AG04449 (cell line): ENCODE data around the gene SMIM12.
A peak's percentile ranks its signal among the peaks of the same experiment; 100 is the strongest.

Source experiments
- CTCF ChIA-PET: fragments of 350-600 bp; formaldehyde crosslinking; extraction: SDS; loops from one replicate; lab custom pipeline; 2021; ENCODE audit warnings: antibody characterized with exemption; lab: Yijun Ruan, JAX
- POLR2A ChIA-PET: fragments of 400-600, 350-600 bp; formaldehyde crosslinking; extraction: SDS; loops from one replicate; lab custom pipeline; 2020; ENCODE audit warnings: antibody characterized with exemption, inconsistent platforms; lab: Yijun Ruan, JAX
- DNase-seq: peaks from one replicate; pipeline ENCODE4 v3.0.0-alpha.2; 2010; ENCODE audit warnings: low read depth, low spot score
- H3K4me3 ChIP-seq: 2 replicates; pipeline ENCODE4 v1.5.1; 2011; ENCODE audit warnings: low read depth, mild to moderate bottlenecking, control low read depth, low read length
- TF ChIP-seq, protein P1 (sequence below): IDR thresholded peaks from one replicate; pipeline ENCODE4 v1.5.1; 2011; ENCODE audit warnings: mild to moderate bottlenecking, moderate library complexity, low read length, control low read depth, inconsistent platforms; ENCODE audit not compliant: insufficient read depth; ENCODE audit errors: missing control alignments

SMIM12 gene

DNA sequence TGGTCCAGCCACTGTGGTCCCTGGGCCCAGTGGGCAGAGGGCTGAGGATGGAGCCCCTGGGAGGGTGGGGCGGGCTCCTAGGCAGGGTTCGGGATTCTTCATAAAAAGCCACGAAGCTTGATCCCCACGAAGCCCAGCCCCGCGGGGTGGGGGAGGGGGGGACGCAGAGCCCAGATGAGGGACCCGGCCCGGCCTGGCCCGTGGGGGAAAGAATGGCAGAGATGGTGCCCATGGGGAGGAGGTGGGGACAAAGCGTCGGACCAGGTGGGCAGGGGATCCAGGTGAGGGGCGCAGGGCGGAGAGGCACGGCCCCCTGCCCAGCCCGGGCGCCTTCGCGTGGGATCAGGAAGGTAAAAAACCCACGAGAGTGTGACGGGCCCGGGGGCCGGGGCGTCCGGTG, 6.0 kb upstream of the SMIM12 start:
- H3K4me3 ChIP-seq, result peak overlapping the region; percentile 73
- TF ChIP-seq, protein P1, sequence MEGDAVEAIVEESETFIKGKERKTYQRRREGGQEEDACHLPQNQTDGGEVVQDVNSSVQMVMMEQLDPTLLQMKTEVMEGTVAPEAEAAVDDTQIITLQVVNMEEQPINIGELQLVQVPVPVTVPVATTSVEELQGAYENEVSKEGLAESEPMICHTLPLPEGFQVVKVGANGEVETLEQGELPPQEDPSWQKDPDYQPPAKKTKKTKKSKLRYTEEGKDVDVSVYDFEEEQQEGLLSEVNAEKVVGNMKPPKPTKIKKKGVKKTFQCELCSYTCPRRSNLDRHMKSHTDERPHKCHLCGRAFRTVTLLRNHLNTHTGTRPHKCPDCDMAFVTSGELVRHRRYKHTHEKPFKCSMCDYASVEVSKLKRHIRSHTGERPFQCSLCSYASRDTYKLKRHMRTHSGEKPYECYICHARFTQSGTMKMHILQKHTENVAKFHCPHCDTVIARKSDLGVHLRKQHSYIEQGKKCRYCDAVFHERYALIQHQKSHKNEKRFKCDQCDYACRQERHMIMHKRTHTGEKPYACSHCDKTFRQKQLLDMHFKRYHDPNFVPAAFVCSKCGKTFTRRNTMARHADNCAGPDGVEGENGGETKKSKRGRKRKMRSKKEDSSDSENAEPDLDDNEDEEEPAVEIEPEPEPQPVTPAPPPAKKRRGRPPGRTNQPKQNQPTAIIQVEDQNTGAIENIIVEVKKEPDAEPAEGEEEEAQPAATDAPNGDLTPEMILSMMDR, result no peak
- DNase-seq, result no peak
- ChIA-PET CTCF (interaction anchor here (1.2 to 11.5 kb wide), 14 partner anchors 9 to 154 kb away, joined by 3 to 158 read pairs (median 7); partner anchors contain the start of gene SMIM12), POLR2A (no interaction called here)

DNA sequence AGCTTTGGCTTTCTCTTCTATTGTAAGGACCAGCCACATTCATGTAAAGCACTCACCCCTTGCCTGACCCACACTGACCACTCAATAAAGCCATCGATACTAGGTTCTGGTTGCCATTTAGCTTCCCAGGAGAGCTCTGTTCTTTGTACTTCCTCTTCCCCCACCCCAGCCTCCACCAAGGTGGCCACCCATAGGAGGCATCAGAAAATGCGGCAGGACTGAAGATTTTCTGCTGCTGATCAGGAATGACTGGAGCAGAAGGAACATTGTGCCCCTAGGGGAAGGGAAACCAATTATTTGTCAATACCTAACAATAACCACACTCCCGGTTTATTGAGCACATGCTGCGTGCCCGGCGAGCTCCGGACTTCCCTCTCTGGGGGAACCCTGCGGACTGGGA, 5.2 kb upstream of the SMIM12 start:
- no peak overlapping the region for H3K4me3 ChIP-seq
- ChIA-PET CTCF (interaction anchor here (1.0 to 11.5 kb wide), 8 partner anchors 8 to 155 kb away, joined by 3 to 158 read pairs (median 6); partner anchors contain the start of gene SMIM12), POLR2A (no interaction called here)
- no peak for DNase-seq
- TF ChIP-seq, protein P1, result no peak

DNA sequence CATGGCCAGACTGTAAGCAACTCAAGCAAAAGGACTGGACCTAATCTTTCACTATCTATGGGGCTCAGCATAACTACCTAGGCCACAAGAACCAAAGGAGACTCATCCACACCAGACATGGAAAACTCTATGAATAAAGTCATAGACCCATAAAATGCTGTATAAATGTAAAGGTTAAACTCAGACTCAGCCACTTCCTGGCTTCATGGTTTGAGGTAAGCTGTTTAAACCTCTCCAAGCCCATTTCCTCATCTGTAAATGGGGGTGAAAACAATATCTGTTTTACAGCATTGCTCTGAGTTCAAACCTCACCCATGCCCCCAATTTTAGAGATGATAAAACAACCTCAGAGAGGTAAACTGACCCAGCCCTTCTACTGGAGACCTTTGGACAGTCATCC, 4.0 kb upstream of the SMIM12 start:
- POLR2A ChIA-PET, result no interaction called here
- TF ChIP-seq, protein P1, result no peak
- H3K4me3 ChIP-seq, result no peak overlapping the region
- CTCF ChIA-PET, result interaction anchor here (2.0 to 11.5 kb wide), 3 partner anchors 7 to 77 kb away, joined by 11 to 158 read pairs (median 22); partner anchors contain the start of gene SMIM12
- no peak for DNase-seq

DNA sequence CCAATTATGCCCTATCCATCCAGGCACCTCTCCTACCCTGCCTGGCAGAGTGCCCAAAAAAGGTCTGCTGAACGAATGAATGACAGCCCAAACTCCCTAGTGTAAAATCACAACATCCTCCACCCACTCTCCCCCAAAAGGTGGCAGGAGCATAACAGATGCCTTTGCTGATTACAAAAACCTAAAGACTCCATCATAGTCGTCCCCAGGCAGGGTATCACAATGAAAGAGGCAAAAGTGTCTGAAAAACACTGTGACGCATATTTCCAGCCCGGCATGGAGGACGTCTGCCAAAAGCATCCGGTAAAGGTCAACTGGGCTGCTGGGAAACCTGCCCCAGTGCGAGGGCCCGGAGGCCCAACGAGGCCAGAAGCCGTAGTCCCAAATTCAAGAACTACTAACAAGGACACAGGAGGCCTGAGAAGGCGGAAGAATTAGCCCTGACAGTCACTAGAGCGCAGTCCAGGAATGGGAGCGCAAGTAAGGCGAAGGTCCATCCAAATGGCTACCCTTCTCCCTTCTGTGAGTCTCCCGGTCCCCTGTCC, 576 bp downstream of the SMIM12 start:
- CTCF ChIA-PET, result interaction anchor here (1.2 to 12.7 kb wide), 13 partner anchors 10 to 309 kb away, joined by 3 to 158 read pairs (median 6); no protein-coding TSS in a partner anchor
- H3K4me3 ChIP-seq, result peak overlapping the region; percentile 99
- POLR2A ChIA-PET, result interaction anchor here (0.9 to 1.3 kb wide), 4 partner anchors 15 to 910 kb away, joined by 3 to 6 read pairs (median 4); partner anchors contain the start of gene CLSPN
- TF ChIP-seq, protein P1, result no peak
- no peak for DNase-seq

DNA sequence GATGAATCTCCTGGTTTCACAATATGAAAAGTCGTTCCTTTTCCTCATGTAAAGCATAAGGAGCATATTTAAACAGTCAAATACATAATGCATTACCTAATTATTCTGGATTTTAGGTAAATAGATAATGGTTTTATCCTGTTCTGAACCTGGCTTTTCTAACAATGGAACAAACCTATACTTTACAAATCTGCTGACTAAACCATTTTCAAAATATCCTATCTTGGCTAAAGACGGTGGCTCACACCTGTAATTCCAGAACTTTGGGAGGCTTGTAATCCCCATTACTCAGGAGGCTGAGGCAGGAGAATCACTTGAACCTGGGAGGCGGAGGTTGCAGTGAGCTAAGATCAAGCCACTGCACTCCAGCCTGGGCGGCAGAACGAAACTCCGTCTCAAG, 2.9 kb downstream of the SMIM12 start:
- no peak for DNase-seq
- TF ChIP-seq, protein P1, result no peak
- no peak overlapping the region for H3K4me3 ChIP-seq
- CTCF ChIA-PET, result interaction anchor here (9.9 to 12.7 kb wide), 2 partner anchors 13 kb away, joined by 143 to 158 read pairs; no protein-coding TSS in a partner anchor
- POLR2A ChIA-PET, result no interaction called here

DNA sequence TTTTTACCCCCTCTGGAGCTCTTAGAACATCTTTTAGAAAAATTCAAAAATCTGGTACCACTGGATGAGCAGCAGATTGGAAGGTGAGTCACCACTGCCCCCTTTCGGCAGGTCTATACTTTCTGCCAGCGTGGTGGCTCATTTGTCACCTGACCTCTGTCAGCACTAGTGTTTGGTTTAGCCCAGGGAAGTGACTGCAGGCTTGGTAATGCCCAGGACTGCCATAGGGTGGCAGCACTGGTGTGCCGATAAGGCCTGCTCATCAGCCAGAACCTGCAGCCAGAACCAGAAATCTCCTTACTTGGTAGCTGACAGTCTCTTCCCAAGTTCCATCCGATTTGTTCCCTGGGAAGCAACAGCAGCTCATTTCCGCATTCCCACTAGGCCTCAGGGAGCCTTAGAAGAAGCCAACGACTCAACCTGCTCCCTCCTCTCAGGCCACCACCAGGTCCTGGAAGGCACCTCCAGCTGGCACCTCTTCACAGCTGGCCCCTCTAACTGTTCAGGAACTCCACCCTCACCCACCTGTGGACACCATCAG, 6.8 kb downstream of the SMIM12 start:
- TF ChIP-seq, protein P1, result peak; percentile 86
- ChIA-PET CTCF (interaction anchor here (0.6 to 12.7 kb wide), 39 partner anchors 9 to 923 kb away, joined by 3 to 158 read pairs (median 4); partner anchors contain the start of genes GJB3 and TMEM35B), POLR2A (interaction anchor here (0.5 to 1.4 kb wide), 4 partner anchors 13 to 359 kb away, joined by 3 to 5 read pairs (median 3); no protein-coding TSS in a partner anchor)
- DNase-seq, result peak; percentile 82
- H3K4me3 ChIP-seq, result no peak overlapping the region
